ENCODE measurements around the gene ZNF185.

DNA sequence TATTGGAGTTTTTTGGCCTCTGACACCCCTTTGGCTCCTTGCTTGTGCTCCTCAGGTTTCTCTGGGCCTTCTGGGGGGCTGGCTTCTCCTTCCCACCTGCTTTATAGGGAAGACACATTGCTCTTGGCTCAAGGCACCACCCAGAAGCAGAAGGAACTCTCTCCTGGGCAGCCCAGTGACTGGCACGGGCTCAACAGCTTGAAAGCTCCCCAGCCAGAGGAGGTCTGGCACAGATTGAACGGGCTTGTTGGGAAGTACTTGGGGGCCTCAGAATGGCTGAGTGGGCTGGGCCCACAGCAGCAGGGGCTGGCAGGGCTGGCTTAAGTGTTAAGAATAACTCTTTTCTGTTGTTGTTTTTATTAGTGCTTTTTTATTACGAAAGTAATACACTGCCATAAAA, 11.2 kb upstream of the ZNF185 start:
- TF ChIP-seq SP1 (IDR thresholded peaks at IDR 0.05) (no peak), FOXA1 (IDR thresholded peaks at IDR 0.05) (no peak), HDGF (IDR thresholded peaks at IDR 0.05; ENCODE audit: borderline replicate concordance) (no peak)

All from HEK293T (cell line).